ENCODE results near the gene IL2RA.

DNA sequence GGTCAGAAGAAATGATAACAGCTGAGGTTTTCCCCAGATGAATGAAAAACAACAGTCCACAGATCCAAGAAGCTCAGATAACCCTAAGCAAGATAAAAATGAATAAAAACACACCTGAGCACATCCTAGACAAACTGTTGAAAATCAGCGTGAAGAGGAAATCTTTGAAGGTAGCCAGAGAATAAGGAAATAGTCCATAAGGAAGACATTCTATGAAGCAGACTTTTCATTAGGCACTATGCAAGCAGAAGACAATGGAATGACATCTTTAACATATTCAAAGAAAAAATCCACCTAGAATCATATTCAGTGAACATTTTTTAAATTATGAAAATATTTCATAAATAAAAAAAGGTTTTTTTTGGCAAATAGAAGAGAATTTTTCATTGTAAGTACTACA, 69.8 kb downstream of the IL2RA start:
- TF ChIP-seq, protein P1, sequence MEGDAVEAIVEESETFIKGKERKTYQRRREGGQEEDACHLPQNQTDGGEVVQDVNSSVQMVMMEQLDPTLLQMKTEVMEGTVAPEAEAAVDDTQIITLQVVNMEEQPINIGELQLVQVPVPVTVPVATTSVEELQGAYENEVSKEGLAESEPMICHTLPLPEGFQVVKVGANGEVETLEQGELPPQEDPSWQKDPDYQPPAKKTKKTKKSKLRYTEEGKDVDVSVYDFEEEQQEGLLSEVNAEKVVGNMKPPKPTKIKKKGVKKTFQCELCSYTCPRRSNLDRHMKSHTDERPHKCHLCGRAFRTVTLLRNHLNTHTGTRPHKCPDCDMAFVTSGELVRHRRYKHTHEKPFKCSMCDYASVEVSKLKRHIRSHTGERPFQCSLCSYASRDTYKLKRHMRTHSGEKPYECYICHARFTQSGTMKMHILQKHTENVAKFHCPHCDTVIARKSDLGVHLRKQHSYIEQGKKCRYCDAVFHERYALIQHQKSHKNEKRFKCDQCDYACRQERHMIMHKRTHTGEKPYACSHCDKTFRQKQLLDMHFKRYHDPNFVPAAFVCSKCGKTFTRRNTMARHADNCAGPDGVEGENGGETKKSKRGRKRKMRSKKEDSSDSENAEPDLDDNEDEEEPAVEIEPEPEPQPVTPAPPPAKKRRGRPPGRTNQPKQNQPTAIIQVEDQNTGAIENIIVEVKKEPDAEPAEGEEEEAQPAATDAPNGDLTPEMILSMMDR (IDR thresholded peaks at IDR 0.05; ENCODE audit: insufficient read depth, low read length, poor library complexity, severe bottlenecking), result no peak
- no peak for TF ChIP-seq EZH2phosphoT487 (conservative IDR thresholded peaks at IDR 0.05; ENCODE audit: low read length)
